GM19324 (cell line): ENCODE measurements around the gene CSF2.

ENCODE experiments used
- ATAC-seq: cut with Tn5 transposase; IDR thresholded peaks from one replicate; pipeline ENCODE4 v1.9.1; 2021; ENCODE audit warnings: mild to moderate bottlenecking, moderate library complexity; ENCODE audit not compliant: unreplicated experiment, low FRiP score

CSF2 gene

GRCh38 chr5:132073231-132074013 is at the start of gene CSF2:
Gene CSF2 (plus strand): TSS chr5:132073789. CDS start chr5:132073824, 35 bp downstream.
- ATAC-seq = no peak

DNA sequence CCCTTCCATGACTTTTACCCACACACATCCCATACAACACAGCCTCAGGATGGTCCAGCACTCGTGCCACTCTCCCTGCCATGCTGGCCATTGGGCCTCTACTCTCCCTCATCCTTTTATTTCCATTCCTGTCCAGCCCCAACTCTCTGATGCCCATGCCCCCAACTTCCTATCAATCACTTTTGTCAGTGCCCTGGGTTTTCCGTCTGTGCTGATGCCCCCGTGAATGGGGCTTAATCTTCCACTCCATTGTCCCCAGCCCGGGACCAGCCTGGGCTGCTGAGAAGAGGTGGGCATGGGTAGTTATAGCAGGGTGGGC is 49.5 kb upstream of the CSF2 start:
- ATAC-seq = no peak

GRCh38 chr5:132024789-132025402 is 48.7 kb upstream of the CSF2 start:
- ATAC-seq = no peak

DNA sequence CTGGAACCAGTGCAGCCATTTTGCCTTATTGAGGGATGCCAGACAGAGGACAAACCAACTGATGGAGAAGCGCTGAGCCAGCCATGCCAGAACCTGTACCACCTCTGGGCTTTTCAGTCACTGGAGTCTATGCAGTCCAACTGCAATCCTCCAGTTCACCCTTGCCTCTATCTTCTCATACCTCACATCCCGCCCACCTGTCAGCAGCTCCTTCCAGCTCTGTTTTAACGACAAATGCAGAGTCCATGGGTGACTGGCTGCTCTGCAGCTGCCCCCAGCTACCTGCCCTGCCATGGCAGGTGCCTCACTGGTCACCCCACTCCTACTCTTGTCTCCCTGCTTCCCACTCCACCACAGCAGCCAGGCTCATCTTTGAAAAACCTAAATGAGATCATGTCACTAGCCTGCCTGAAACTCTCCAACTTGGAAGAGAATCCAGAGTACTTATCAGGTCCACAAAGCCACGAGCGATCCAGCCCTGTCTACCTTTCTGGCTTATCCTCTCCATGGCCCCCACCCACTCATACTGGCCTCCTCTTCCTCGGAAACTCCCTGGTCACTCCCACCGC is 48.1 kb upstream of the CSF2 start:
- no peak for ATAC-seq

- ATAC-seq = no peak
Observed at GRCh38 chr5:132026516-132027008, 47.0 kb upstream of the CSF2 start.

DNA sequence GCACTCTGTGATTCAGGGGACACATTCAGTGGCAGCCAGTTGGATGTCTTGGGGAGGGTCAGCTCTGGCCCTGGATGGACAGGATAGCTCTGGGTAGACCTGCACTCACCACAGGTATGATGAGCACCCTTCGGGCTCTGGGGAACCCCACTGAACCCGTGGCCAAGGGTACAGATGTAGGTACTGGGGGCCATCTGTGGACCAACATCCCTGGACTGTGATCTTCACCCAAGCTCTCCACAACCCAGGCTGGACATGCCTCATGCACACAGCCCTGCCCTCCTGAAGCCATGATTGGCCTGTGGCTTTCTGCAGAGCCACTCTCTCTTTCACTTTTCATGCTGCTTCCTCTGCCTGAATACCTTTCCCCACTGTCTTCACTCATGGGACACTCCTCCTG is 46.6 kb upstream of the CSF2 start:
- ATAC-seq = no peak

DNA sequence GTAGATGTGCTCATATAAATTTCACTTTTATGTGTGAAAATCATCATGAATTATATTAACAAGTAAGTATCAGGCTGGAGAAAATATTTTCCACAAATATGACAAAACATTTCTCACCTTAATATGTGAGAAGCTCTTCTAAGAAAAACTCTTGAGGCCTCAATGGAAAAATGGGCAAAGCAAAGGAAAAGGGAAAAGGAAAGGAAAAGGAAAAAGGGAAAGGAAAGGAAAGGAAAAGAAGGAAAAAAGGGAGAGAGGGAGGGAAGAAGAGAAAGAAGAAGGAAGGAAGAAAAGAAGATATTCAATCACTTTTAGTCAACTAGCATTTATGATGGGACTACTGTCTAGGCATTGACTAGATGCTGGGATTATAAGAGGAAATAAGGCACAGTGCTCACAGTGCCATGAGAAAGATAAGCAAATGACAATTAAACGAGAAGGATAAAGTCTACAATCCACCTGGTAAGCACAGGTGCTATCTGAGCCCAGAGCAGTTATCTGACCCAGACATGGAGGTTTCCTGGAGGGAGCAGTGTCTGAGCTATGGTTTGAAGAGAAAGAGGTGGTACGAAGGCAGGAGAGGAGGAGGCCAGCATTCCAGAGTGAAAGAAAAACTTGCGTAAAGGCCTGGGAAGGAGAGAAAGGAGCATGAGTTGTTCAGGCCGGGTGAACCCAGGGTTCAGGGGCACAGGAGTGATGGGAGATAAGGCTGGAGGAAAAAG is 43.8 kb upstream of the CSF2 start:
- no peak for ATAC-seq

GRCh38 chr5:132030610-132031009 is 43.0 kb upstream of the CSF2 start:
- no peak for ATAC-seq

GRCh38 chr5:132032196-132032595 is 41.4 kb upstream of the CSF2 start:
- ATAC-seq = no peak

DNA sequence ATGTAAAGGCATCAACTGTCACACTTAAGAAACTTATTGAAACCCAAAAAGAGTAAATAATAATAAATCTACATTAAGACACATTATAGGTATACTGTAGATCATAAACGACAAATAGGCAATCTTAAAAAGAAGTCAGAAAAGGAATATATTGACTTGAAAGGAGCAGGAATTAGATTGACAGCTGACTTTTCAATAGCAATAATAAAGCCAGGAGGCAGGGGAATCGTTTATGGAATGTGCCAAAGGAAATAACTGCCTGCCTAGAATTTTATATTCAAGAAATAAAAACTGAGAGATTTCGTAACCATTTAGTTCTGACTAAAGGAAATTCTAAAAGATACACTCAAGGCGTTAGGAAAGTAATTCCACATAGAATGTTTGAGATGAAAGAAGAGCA is 40.5 kb upstream of the CSF2 start:
- no peak for ATAC-seq

GRCh38 chr5:132037353-132037752 is 36.2 kb upstream of the CSF2 start:
- ATAC-seq = no peak

DNA sequence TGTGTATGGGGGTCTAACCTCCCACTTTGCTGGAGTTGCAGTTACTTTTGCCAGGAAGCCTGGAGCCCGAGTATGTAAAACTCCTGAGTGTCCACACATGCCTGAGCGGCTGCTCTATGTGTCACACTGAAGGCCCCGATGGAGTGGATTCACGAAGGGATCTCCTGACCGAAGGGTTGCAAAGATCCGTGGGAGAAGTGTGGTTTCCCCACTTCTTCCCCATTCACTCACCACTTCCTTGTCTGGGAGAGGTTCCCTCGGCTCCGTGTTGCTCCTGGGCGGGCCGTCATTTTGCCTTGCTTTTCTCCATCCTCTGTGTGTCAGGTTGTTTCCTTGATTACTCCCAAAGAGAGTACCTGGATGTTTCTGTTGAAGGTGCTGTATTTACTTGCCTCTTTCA is 29.4 kb upstream of the CSF2 start:
- ATAC-seq = no peak

- no peak for ATAC-seq
Observed at GRCh38 chr5:132046880-132047299, 26.7 kb upstream of the CSF2 start.

DNA sequence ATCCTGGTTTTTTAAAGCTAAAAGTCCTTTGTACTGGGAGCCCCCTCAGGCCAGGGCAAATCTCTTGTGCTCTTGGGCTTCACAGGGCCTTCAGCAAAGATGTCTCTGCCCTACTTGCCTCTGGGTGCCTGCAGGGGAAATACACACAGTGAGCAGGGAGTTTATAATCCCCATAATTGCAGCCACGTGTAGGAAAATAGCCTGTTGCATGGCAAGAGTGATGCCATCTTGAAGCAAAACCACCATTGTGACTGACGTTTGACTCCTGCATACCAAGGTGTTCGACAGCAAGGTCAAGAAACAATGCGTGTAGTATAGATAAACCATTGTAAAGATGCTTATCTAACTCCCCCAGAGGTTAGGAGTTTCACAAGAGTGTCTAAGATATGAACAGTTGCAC is 24.5 kb upstream of the CSF2 start:
- ATAC-seq = no peak

GRCh38 chr5:132049559-132049958 is 24.0 kb upstream of the CSF2 start:
- ATAC-seq = no peak

- ATAC-seq = no peak
Observed at GRCh38 chr5:132050136-132050535, 23.5 kb upstream of the CSF2 start.

GRCh38 chr5:132050661-132051552 is 22.7 kb upstream of the CSF2 start:
- no peak for ATAC-seq

- no peak for ATAC-seq
Observed at GRCh38 chr5:132052520-132052919, 21.1 kb upstream of the CSF2 start.

- no peak for ATAC-seq
Observed at GRCh38 chr5:132053483-132053882, 20.1 kb upstream of the CSF2 start.

- no peak for ATAC-seq
Observed at GRCh38 chr5:132054031-132054696, 19.4 kb upstream of the CSF2 start.
